BE2C (cell line): ENCODE results near the gene DLD.

ENCODE experiments used
- DNase-seq: peaks from one replicate; pipeline ENCODE4 v3.0.0-alpha.2; 2020
- H3K27me3 ChIP-seq: fragments of 250-450 bp; sonication (Bioruptor Pico); 2 replicates; pipeline ENCODE4 v1.5.1; 2020; ENCODE audit warnings: mild to moderate bottlenecking
- H3K36me3 ChIP-seq: fragments of 250-450 bp; sonication (Bioruptor Pico); 2 replicates; pipeline ENCODE4 v1.5.1; 2020; ENCODE audit warnings: mild to moderate bottlenecking
- H3K4me1 ChIP-seq: fragments of 250-450 bp; sonication (Bioruptor Pico); 2 replicates; pipeline ENCODE4 v1.5.1; 2020
- H3K4me3 ChIP-seq: 2 replicates; pipeline ENCODE4 v1.5.1; 2011; ENCODE audit warnings: low read depth, low read length
- H3K9me3 ChIP-seq: fragments of 250-450 bp; sonication (Bioruptor Pico); 2 replicates; pipeline ENCODE4 v1.5.1; 2020
- TF ChIP-seq, protein P1 (sequence below): IDR thresholded peaks from 2 replicates; pipeline ENCODE4 v1.5.1; 2012; ENCODE audit warnings: mild to moderate bottlenecking, low read depth, low read length

The DLD gene

DNA sequence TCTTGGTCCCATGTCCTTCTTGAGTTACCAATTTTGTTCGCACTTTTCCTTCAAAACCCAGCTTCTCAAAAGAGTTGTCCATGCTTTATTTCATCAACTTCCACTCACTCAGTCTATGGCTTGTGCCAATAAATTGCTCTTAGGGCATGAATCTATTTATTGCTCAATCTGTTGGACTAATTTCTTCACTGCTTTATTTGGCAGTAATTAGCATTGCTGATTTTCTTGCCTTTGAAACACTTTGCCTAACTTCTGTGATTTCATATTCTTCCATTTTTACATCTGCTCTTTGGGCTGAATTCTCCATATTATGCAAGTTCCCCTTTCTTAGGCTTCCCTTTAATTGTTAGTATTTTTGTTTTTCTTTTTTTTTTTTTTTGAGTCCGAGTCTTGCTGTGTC lies 16.8 kb downstream of the DLD start:
- no peak for DNase-seq
- H3K4me1 ChIP-seq: no peaks in the 10 kb centered on the region
- H3K4me3 ChIP-seq: no peak overlapping the region
- H3K27me3 ChIP-seq: no peaks in the 10 kb centered on the region
- no peaks in the 10 kb centered on the region for H3K9me3 ChIP-seq
- TF ChIP-seq, protein P1, sequence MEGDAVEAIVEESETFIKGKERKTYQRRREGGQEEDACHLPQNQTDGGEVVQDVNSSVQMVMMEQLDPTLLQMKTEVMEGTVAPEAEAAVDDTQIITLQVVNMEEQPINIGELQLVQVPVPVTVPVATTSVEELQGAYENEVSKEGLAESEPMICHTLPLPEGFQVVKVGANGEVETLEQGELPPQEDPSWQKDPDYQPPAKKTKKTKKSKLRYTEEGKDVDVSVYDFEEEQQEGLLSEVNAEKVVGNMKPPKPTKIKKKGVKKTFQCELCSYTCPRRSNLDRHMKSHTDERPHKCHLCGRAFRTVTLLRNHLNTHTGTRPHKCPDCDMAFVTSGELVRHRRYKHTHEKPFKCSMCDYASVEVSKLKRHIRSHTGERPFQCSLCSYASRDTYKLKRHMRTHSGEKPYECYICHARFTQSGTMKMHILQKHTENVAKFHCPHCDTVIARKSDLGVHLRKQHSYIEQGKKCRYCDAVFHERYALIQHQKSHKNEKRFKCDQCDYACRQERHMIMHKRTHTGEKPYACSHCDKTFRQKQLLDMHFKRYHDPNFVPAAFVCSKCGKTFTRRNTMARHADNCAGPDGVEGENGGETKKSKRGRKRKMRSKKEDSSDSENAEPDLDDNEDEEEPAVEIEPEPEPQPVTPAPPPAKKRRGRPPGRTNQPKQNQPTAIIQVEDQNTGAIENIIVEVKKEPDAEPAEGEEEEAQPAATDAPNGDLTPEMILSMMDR: no peak
- peaks cover 86% of the 10 kb centered on the region for H3K36me3 ChIP-seq

DNA sequence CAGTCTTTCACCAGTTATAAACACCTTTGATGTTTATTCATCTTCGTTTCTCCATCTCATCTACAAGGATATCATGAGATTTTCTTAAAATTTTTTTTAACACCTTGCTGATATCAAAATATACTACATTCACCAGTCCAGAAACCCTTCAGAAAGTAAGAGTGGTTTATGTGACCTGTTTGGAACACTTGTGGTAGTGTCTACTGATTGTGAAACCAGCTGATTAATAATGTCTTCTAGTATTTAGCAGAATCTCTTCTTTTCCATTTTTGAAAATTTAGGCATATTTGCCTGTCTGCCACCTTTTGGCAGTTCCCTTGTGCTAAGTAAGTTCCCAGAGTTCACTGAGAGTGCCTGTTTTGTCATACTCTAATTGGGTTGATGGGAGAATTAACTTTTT lies 18.5 kb downstream of the DLD start:
- TF ChIP-seq, protein P1: no peak
- H3K36me3 ChIP-seq: peaks cover 76% of the 10 kb centered on the region
- DNase-seq: no peak
- no peaks in the 10 kb centered on the region for H3K9me3 ChIP-seq
- no peaks in the 10 kb centered on the region for H3K27me3 ChIP-seq
- no peak overlapping the region for H3K4me3 ChIP-seq
- H3K4me1 ChIP-seq: no peaks in the 10 kb centered on the region

DNA sequence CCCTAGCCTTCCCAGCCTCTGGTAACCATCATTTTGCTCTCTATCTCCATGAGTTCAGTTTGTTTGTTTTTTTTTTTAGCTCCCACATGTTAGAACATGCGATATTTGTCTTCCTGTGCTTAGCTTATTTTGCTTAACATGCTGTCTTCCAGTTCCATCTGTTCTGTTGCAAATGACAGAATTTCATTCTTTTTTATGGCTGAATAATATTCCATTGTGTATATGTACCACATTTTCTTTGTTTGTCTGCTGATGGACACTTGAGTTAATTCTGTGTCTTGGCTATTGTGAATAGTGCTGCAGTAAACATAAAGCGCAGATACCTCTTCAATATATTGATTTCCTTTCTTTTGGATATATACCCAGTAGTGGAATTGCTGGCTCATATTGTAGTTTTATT lies 21.0 kb downstream of the DLD start:
- no peak for DNase-seq
- Histone ChIP-seq H3K4me1 (no peaks in the 10 kb centered on the region), H3K9me3 (no peaks in the 10 kb centered on the region), H3K4me3 (no peak overlapping the region), H3K36me3 (peaks cover 75% of the 10 kb centered on the region), H3K27me3 (no peaks in the 10 kb centered on the region)
- TF ChIP-seq, protein P1: no peak

- DNase-seq: no peak
- Histone ChIP-seq H3K4me3 (no peak overlapping the region), H3K27me3 (no peaks in the 10 kb centered on the region), H3K36me3 (peaks cover 78% of the 10 kb centered on the region), H3K9me3 (no peaks in the 10 kb centered on the region), H3K4me1 (no peaks in the 10 kb centered on the region)
- TF ChIP-seq, protein P1: no peak
Observed at GRCh38 chr7:107913851-107914250, 22.9 kb downstream of the DLD start.

DNA sequence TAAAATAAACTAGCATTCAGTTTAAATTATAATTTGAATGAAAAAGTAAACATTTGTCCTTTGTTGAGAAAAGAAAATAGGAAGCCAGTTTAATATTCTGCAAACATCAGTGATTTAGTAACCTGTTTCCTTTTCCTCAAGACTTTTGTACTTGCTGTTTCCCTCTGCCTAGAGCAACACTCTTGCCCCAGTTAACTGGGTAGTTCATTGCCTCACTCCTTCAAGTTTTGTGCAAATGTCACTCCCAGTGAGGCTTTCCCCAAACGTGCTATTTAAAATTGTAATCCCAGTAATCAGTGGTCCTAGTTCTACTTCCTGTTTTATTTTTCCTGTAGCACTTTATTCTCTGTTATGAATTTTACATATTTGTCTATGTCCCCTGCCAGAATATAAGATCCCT lies 23.8 kb downstream of the DLD start:
- H3K36me3 ChIP-seq: peaks cover 80% of the 10 kb centered on the region

DNA sequence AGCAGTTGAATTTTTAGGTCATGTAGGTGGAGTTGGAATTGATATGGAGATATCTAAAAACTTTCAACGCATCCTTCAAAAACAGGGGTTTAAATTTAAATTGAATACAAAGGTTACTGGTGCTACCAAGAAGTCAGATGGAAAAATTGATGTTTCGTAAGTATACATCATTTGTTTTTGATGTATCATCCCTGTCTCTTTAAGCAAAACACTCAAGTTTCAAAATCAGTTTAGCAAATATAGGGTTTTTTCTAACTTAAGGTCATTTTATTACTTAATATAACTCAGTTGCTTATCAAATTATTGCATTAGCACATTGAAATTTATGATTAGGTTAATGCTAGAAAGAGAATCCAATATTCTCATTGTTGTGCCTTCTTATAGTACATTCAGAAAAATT lies 24.6 kb downstream of the DLD start:
- H3K9me3 ChIP-seq: no peaks in the 10 kb centered on the region
- peaks cover 86% of the 10 kb centered on the region for H3K36me3 ChIP-seq
- TF ChIP-seq, protein P1: no peak
- H3K27me3 ChIP-seq: no peaks in the 10 kb centered on the region
- no peak overlapping the region for H3K4me3 ChIP-seq
- no peaks in the 10 kb centered on the region for H3K4me1 ChIP-seq
- DNase-seq: no peak

More for the DNA sequence above, 23.8 kb downstream of the DLD start:
- DNase-seq: no peak
- TF ChIP-seq, protein P1: no peak
- H3K27me3 ChIP-seq: no peaks in the 10 kb centered on the region
- H3K4me1 ChIP-seq: no peaks in the 10 kb centered on the region
- H3K4me3 ChIP-seq: no peak overlapping the region
- no peaks in the 10 kb centered on the region for H3K9me3 ChIP-seq
